HFFc6 (cell line): ENCODE data around the gene ZNF366. TPM values are rescaled to one million over a fixed set of nuclear protein-coding genes. Genes with fewer than 3 reads are reported as not detected.

Experiments
- DNase-seq: peaks from one replicate; pipeline ENCODE4 v3.0.0-alpha.2; 2018
- H3K27ac Mint-ChIP-seq: 2 replicates; pipeline ENCODE4 v1.8.0; 2020; ENCODE audit warnings: mild to moderate bottlenecking, mixed read lengths
- H3K27me3 Mint-ChIP-seq: 2 replicates; pipeline ENCODE4 v1.8.0; 2021; ENCODE audit warnings: mild to moderate bottlenecking, moderate library complexity, mixed read lengths; ENCODE audit not compliant: insufficient read depth
- H3K36me3 Mint-ChIP-seq: 2 replicates; pipeline ENCODE4 v1.8.0; 2021; ENCODE audit warnings: low read depth, mixed read lengths
- H3K4me1 Mint-ChIP-seq: 2 replicates; pipeline ENCODE4 v1.8.0; 2020; ENCODE audit warnings: low read depth, mixed read lengths
- H3K4me3 Mint-ChIP-seq: 2 replicates; pipeline ENCODE4 v1.8.0; 2020; ENCODE audit warnings: mild to moderate bottlenecking, moderate library complexity, mixed read lengths
- H3K9me3 Mint-ChIP-seq: 2 replicates; pipeline ENCODE4 v1.8.0; 2020; ENCODE audit warnings: mild to moderate bottlenecking, mixed read lengths
- total RNA-seq, 6 experiments: library from RNA; stranded (reverse); fragmentation: NEBNext Ultra II Directional; extraction: Animal tissue kit (Norgen Biotek cat#: 25700); gene quantifications; 2 replicates in 1 of 6; 3 replicates in 5 of 6; pipeline ENCODE4 v1.2.3, GENCODE V29; 2021
- TF ChIP-seq, protein P1 (sequence below): fragments of 200-600 bp; sonication (generic); IDR thresholded peaks from 2 replicates; pipeline ENCODE4 v1.5.0; 2021; ENCODE audit warnings: antibody characterized with exemption, mild to moderate bottlenecking

The ZNF366 gene
- total RNA-seq, 6 experiments from 2014 or later, result not detected

DNA sequence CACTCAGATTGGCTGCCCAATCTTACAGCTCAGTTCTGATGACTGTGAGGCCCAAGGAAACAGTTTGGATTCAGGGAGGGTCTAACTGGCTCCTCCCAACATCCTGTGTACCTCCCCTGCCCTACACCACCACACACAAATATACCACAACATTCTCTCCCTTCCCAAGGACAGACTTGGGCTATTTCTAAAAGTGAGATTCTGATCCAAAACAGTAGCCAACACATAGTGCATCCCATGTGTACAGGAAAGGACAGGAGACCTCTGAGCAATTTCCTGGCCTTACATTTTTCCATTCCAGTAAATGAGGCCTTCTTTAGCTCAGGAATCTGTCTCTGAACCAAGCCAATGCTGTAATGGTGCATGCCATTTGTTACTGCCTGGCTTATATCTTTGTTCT is 20.8 kb downstream of the ZNF366 start:
- peak; percentile 52 for DNase-seq
- Mint-ChIP-seq H3K9me3 (no peaks in the 10 kb centered on the region), H3K27ac (peak overlapping the region; percentile 11; the same call in 1 of the 2 replicates), H3K4me3 (no peak overlapping the region), H3K36me3 (no peaks in the 10 kb centered on the region), H3K4me1 (peaks cover 22% of the 10 kb centered on the region), H3K27me3 (peaks cover 7% of the 10 kb centered on the region)
- TF ChIP-seq, protein P1, sequence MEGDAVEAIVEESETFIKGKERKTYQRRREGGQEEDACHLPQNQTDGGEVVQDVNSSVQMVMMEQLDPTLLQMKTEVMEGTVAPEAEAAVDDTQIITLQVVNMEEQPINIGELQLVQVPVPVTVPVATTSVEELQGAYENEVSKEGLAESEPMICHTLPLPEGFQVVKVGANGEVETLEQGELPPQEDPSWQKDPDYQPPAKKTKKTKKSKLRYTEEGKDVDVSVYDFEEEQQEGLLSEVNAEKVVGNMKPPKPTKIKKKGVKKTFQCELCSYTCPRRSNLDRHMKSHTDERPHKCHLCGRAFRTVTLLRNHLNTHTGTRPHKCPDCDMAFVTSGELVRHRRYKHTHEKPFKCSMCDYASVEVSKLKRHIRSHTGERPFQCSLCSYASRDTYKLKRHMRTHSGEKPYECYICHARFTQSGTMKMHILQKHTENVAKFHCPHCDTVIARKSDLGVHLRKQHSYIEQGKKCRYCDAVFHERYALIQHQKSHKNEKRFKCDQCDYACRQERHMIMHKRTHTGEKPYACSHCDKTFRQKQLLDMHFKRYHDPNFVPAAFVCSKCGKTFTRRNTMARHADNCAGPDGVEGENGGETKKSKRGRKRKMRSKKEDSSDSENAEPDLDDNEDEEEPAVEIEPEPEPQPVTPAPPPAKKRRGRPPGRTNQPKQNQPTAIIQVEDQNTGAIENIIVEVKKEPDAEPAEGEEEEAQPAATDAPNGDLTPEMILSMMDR, result no peak

DNA sequence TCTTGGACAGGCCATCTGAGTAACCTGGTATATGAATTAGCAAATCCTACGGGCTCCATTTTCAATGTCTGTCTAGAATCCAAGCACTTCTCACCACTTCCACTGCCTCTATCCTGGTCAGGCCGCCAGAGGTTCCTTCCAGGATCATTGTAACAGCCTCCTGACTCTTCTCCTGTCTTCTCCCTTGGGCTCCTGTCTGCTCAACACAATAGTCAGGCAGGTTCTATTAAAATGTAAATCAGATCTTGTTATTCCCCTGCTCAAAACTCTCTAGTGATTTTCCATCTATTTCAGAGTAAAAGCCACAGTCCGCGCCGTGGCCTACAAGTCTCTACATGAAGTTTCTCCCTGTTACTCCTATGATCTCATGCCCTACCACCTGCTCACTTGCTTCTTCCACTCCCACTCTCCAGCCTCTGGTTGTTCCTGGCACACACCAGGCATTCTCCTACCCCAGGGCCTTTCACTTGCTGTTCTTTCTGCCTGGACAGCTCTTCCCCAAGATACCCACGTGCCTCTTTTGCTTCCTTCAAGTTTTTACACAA is 21.7 kb downstream of the ZNF366 start:
- Mint-ChIP-seq H3K27ac (no peak overlapping the region), H3K4me3 (no peak overlapping the region), H3K4me1 (peaks cover 22% of the 10 kb centered on the region), H3K27me3 (peaks cover 7% of the 10 kb centered on the region), H3K36me3 (no peaks in the 10 kb centered on the region), H3K9me3 (no peaks in the 10 kb centered on the region)
- TF ChIP-seq, protein P1, result no peak
- DNase-seq, result no peak

DNA sequence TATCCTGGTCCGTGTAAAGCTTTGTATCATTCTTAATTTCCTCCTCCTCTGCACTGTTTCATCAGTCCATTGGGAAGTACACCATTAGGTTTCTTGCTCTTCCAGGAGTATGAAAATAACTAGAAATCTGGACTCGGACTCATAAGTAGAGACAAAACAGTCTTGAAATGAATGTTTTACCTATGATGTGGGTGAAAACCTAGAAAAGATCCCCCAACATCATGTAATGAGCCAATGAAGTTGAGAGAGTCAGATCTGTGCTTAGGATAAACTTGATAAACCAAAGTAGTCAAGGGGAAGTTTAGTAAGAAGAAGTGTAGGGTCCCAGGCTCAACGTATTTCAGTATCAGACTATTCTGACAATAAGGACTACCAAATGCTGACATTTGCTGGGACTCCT is 25.2 kb downstream of the ZNF366 start:
- Mint-ChIP-seq H3K4me1 (peaks cover 35% of the 10 kb centered on the region), H3K4me3 (no peak overlapping the region)
- no peak for DNase-seq

DNA sequence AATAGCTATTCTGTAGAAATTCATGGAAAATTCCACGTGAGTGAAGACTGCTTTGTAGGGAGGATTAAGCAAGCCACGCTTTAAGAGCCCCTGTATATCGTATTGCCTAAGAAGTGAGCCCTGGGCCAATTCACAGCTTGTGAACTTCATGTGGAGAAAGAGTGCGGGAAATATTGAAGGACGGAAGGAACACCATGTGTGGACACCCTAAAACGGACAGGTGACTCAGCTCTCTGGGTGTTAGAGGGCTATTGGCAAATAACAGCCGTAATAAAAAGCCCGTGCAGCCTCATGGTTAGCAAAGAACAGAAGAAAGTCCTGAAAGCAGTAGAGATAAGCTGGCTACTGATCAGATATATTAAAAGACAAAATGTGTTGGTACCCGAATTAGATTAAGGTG is 26.4 kb downstream of the ZNF366 start:
- no peaks in the 10 kb centered on the region for H3K9me3 Mint-ChIP-seq
- H3K4me1 Mint-ChIP-seq, result peaks cover 26% of the 10 kb centered on the region
- no peak for DNase-seq
- no peaks in the 10 kb centered on the region; the same call in 1 of the 2 replicates for H3K27me3 Mint-ChIP-seq
- no peak overlapping the region for H3K27ac Mint-ChIP-seq
- TF ChIP-seq, protein P1, result no peak
- H3K36me3 Mint-ChIP-seq, result no peaks in the 10 kb centered on the region
- H3K4me3 Mint-ChIP-seq, result no peak overlapping the region

More for the DNA sequence above, 25.2 kb downstream of the ZNF366 start:
- no peaks in the 10 kb centered on the region for H3K36me3 Mint-ChIP-seq
- no peak overlapping the region for H3K27ac Mint-ChIP-seq
- H3K9me3 Mint-ChIP-seq, result no peaks in the 10 kb centered on the region
- no peaks in the 10 kb centered on the region; the same call in 1 of the 2 replicates for H3K27me3 Mint-ChIP-seq
- TF ChIP-seq, protein P1, result no peak

DNA sequence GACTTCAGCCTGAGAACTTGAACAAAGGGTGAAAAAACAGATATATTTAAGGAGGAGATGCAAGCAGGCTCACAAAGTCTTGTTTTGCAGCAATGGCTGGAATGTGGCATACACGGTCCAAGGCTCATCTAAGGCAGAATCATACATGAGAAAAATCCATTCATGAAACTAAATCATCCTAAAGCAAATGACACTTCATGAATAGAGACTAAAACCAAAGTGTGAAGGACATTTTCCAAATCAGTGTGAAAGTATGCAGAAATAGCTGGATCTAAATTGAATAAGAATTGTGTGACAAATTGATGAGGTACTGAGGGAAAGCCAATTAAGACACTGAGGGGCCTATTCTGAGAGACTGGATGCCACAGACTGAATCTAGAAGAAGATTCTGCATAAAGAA is 27.3 kb downstream of the ZNF366 start:
- Mint-ChIP-seq H3K27ac (no peak overlapping the region), H3K9me3 (no peaks in the 10 kb centered on the region), H3K36me3 (no peaks in the 10 kb centered on the region), H3K4me3 (no peak overlapping the region), H3K27me3 (no peaks in the 10 kb centered on the region; the same call in 1 of the 2 replicates), H3K4me1 (peaks cover 25% of the 10 kb centered on the region)
- TF ChIP-seq, protein P1, result no peak
- no peak for DNase-seq

DNA sequence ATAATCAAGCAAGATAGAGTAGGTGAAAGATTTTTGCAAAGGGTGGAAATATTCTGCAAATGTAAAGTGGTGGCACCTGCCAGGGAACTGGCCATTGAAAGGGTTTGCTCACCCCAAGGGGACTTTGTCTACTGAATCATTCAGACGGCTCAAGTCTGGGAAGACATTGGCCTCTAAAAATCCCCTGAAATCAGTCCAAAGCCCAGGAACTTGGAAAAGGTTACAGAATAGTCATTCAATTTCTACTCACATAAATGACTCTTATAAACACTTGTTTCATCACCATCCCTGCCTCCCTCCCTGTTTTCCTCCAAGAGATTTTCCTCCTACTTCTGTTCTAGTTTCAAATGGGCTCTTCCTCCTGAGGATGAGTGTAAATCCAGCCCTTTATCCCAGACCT is 28.5 kb downstream of the ZNF366 start:
- no peaks in the 10 kb centered on the region for H3K9me3 Mint-ChIP-seq
- peaks cover 37% of the 10 kb centered on the region for H3K4me1 Mint-ChIP-seq
- H3K4me3 Mint-ChIP-seq, result no peak overlapping the region
- DNase-seq, result no peak
- TF ChIP-seq, protein P1, result no peak
- no peak overlapping the region for H3K27ac Mint-ChIP-seq
- H3K36me3 Mint-ChIP-seq, result no peaks in the 10 kb centered on the region
- H3K27me3 Mint-ChIP-seq, result no peaks in the 10 kb centered on the region; the same call in 1 of the 2 replicates
